Upper lobe of left lung (tissue), 4 donors: Measurements from ENCODE around the gene KIF14.

Experiments used
- EP300 ChIP-seq, 4 donors: sonication (generic); formaldehyde crosslinking; IDR thresholded peaks; one replicate each; pipeline ENCODE4 v1.5.1; 2017; ENCODE audit warnings: antibody characterized with exemption in 4 of 4, control low read depth in 2 of 4
- TF ChIP-seq, protein P1 (sequence below), 6 experiments: fragments of 450-650 bp in 4 of 6; fragments of 200-600 bp in 2 of 6; sonication (generic) in 2 of 6; IDR thresholded peaks; one replicate each; pipeline ENCODE4 v1.5.1; 2016 to 2019; ENCODE audit warnings: antibody characterized with exemption in 6 of 6

DNA sequence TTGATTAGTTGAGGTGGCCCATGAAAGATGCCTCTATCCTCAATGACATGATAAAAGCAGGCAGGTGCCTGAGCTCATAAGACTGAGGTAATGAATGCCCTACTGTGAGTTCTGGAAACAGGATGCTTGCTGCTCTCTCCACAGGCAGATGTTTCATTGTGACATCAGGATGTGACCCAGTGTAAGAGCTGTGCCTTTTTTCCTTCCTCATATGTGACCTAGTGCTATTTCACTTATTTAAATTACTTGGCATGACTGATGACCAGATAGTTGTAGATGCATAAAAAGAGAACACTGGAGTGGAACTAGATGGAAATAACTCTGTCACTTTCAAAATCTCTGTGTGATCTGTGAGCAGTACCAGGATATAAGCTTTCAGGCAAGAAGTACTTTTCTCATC, 31.9 kb downstream of the KIF14 start:
- TF ChIP-seq, protein P1, sequence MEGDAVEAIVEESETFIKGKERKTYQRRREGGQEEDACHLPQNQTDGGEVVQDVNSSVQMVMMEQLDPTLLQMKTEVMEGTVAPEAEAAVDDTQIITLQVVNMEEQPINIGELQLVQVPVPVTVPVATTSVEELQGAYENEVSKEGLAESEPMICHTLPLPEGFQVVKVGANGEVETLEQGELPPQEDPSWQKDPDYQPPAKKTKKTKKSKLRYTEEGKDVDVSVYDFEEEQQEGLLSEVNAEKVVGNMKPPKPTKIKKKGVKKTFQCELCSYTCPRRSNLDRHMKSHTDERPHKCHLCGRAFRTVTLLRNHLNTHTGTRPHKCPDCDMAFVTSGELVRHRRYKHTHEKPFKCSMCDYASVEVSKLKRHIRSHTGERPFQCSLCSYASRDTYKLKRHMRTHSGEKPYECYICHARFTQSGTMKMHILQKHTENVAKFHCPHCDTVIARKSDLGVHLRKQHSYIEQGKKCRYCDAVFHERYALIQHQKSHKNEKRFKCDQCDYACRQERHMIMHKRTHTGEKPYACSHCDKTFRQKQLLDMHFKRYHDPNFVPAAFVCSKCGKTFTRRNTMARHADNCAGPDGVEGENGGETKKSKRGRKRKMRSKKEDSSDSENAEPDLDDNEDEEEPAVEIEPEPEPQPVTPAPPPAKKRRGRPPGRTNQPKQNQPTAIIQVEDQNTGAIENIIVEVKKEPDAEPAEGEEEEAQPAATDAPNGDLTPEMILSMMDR (IDR thresholded peaks at IDR 0.05): no peak
- no peak for TF ChIP-seq EP300 (IDR thresholded peaks at IDR 0.05)
